Glutamatergic neuron (in vitro differentiated cells): ENCODE data around the gene CASP8AP2. TPM values are rescaled to one million over a fixed set of nuclear protein-coding genes. Genes with fewer than 3 reads are reported as not detected.

ENCODE experiments used
- DNase-seq: peaks from one replicate; pipeline ENCODE4 v3.0.0; 2022
- H3K27ac Mint-ChIP-seq: one replicate; pipeline ENCODE4 v1.8.0; 2020; ENCODE audit warnings: mild to moderate bottlenecking, mixed read lengths, inconsistent platforms; ENCODE audit not compliant: unreplicated experiment
- H3K27me3 Mint-ChIP-seq: one replicate; pipeline ENCODE4 v1.8.0; 2020; ENCODE audit warnings: mild to moderate bottlenecking, moderate library complexity, mixed read lengths, inconsistent platforms; ENCODE audit not compliant: unreplicated experiment
- H3K36me3 Mint-ChIP-seq: one replicate; pipeline ENCODE4 v1.8.0; 2020; ENCODE audit warnings: mild to moderate bottlenecking, mixed read lengths, inconsistent platforms; ENCODE audit not compliant: unreplicated experiment
- H3K4me1 Mint-ChIP-seq: one replicate; pipeline ENCODE4 v1.8.0; 2020; ENCODE audit warnings: mild to moderate bottlenecking, low read depth, mixed read lengths, inconsistent platforms; ENCODE audit not compliant: unreplicated experiment
- H3K4me3 Mint-ChIP-seq: one replicate; pipeline ENCODE4 v1.8.0; 2020; ENCODE audit warnings: mild to moderate bottlenecking, mixed read lengths, inconsistent platforms; ENCODE audit not compliant: unreplicated experiment
- H3K9me3 Mint-ChIP-seq: one replicate; pipeline ENCODE4 v1.8.0; 2020; ENCODE audit warnings: mild to moderate bottlenecking, moderate library complexity, mixed read lengths, inconsistent platforms; ENCODE audit not compliant: unreplicated experiment
- CTCF ChIP-seq: fragments of 200-600 bp; sonication (generic); IDR thresholded peaks from one replicate; pipeline ENCODE4 v1.5.0; 2021; ENCODE audit not compliant: partially characterized antibody, unreplicated experiment
- total RNA-seq: library from RNA; stranded (reverse); fragmentation: NEBNext Ultra II Directional; extraction: Animal tissue kit (Norgen Biotek cat#: 25700); gene quantifications from one replicate; pipeline ENCODE4 v1.2.1, GENCODE V29; 2021; ENCODE audit not compliant: unreplicated experiment

The CASP8AP2 gene
- total RNA-seq, 1 donor from 2014 or later, result 20.3 TPM

GRCh38 chr6:89917216-89917615 lies 87.5 kb downstream of the CASP8AP2 start:
- DNase-seq, result no peak
- Mint-ChIP-seq H3K4me1 (no peaks in the 10 kb centered on the region), H3K36me3 (peaks cover 23% of the 10 kb centered on the region), H3K27ac (no peak overlapping the region), H3K9me3 (peaks cover 10% of the 10 kb centered on the region), H3K27me3 (peaks cover 5% of the 10 kb centered on the region), H3K4me3 (no peak overlapping the region)
- TF ChIP-seq CTCF, result no peak

- no peak for TF ChIP-seq CTCF
- H3K4me1 Mint-ChIP-seq, result no peaks in the 10 kb centered on the region
- H3K27ac Mint-ChIP-seq, result no peak overlapping the region
- H3K9me3 Mint-ChIP-seq, result peaks cover 12% of the 10 kb centered on the region
- H3K36me3 Mint-ChIP-seq, result peaks cover 23% of the 10 kb centered on the region
- H3K4me3 Mint-ChIP-seq, result no peak overlapping the region
- DNase-seq, result no peak
- H3K27me3 Mint-ChIP-seq, result peaks cover 5% of the 10 kb centered on the region
Observed at GRCh38 chr6:89917801-89918366, 88.2 kb downstream of the CASP8AP2 start.

Other genes with a start within 250 kb of the CASP8AP2 start
- gene LYRM2, start 191.1 kb upstream of the CASP8AP2 start, total RNA-seq, result 30.2 TPM
- 39.2 TPM for gene MDN1, start 10.1 kb upstream of the CASP8AP2 start, total RNA-seq
- not detected for gene GJA10, start 64.6 kb downstream of the CASP8AP2 start, total RNA-seq